ENCODE data around the gene MTG2.

Gene MTG2

DNA sequence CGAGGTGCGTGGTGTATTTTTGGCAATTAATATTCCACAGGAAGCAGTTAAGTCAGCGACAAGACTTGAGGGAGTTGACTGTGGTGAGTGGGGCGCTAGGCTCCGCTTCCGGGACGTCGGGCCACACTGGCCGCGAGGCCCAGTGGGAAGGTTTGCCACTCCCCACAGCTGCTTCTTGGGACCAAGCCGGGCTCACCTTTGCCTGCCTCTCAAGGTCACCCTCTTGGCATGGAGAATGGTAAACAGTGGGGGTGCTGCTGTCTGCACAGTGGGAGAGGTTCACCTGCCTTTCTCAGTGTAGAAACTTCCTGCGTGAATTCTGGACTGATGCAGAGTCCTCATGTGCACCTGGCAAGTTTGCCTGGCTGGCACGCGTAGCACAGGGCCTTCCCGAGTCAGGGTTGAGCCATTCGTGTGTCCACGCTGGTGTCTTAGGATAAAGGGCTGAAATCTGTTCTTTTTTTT is 61.8 kb downstream of the MTG2 start:
- DNase-seq (ENCODE audit: low spot score): no peak
- in situ Hi-C loops (cut with MboI; ENCODE audit: low pct_unique_long_range_greater_than_20kb, low sequenced_read_pairs, unreplicated experiment): no loop called here
- TF ChIP-seq, protein P1, sequence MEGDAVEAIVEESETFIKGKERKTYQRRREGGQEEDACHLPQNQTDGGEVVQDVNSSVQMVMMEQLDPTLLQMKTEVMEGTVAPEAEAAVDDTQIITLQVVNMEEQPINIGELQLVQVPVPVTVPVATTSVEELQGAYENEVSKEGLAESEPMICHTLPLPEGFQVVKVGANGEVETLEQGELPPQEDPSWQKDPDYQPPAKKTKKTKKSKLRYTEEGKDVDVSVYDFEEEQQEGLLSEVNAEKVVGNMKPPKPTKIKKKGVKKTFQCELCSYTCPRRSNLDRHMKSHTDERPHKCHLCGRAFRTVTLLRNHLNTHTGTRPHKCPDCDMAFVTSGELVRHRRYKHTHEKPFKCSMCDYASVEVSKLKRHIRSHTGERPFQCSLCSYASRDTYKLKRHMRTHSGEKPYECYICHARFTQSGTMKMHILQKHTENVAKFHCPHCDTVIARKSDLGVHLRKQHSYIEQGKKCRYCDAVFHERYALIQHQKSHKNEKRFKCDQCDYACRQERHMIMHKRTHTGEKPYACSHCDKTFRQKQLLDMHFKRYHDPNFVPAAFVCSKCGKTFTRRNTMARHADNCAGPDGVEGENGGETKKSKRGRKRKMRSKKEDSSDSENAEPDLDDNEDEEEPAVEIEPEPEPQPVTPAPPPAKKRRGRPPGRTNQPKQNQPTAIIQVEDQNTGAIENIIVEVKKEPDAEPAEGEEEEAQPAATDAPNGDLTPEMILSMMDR (IDR thresholded peaks at IDR 0.05; ENCODE audit: extremely low read depth, insufficient read depth, missing control alignments): no peak

DNA sequence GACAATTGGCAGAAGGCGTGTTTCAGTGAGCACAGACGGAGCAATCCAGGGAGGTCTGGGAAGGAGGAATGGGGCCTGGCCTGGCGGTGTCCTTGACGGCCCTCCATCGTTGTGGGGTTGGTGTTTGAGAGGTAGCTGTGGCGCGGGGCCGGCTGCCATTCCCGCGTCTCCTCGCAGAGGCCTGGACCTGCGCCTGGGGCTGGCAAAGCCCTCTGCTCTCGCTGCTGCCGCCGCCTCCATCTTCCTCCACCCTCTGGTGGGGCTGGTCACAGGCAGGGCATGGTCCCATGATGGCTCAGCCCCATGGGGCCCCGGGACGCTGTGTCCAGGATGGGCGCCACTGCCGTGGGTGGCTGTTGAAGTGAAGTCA is 63.1 kb downstream of the MTG2 start:
- TF ChIP-seq, protein P1 (IDR thresholded peaks at IDR 0.05; ENCODE audit: extremely low read depth, insufficient read depth, missing control alignments): no peak
- in situ Hi-C loops (cut with MboI; ENCODE audit: low pct_unique_long_range_greater_than_20kb, low sequenced_read_pairs, unreplicated experiment): no loop called here
- no peak for DNase-seq (ENCODE audit: low spot score)

DNA sequence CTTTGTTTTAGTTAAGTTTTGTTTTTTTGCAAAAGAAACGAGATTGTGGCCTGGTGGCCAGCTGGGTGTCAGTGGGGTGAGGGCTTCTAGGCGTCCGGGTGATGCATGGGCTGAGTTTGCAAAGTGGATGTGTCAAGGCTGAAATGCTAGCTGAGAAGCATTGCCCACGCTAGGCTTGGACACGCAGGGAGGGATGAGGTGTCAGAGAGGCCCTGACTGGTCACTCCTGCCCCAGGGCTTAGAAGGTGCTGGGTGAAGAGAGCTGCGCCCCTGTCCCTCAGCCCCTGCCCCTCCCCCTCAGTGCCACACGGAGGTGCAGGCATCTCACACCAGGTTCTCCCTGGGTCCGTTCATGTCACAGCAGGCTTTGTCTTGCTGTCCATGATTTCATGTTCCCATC is 63.6 kb downstream of the MTG2 start:
- no peak for DNase-seq (ENCODE audit: low spot score)
- in situ Hi-C loops (cut with MboI; ENCODE audit: low pct_unique_long_range_greater_than_20kb, low sequenced_read_pairs, unreplicated experiment): no loop called here
- TF ChIP-seq, protein P1 (IDR thresholded peaks at IDR 0.05; ENCODE audit: extremely low read depth, insufficient read depth, missing control alignments): no peak

DNA sequence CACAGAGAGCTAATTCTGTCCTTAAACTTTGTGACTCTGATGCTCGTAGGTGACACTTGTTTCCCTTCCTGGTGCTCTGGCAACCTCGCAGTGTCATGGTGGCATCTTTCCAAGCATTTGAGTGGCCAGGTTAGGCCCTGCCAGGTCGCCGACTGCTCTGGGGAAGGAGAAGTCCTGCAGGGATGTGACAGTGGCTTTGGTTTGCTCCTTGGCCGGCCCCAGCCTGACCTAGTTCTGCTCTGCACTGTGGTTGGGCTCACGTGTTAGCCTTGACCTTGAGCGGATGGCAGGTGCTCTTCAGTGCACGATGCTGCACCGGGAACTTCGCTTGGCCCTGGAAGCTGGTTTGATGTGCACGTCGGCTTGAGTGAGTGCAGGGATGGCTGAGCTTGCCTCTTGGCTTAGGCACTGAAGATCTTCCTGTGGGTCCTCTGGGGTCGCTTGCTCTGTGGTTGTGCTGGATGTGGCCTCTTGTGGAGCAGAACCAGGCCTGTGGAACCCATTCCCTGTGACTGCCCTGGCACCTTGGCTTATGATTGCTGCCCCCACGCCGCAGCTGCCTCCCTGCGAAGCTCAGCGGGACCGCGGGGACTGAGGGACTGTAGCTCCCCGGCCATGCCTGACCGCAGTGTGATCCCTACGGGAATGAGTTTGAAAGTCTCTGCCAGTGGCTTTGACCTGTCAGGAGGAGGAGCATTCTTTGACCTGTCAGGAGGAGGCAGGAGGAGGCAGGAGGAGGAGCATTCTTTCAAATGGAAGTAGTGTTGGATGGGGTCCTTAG is 64.2 kb downstream of the MTG2 start:
- DNase-seq (ENCODE audit: low spot score): no peak
- TF ChIP-seq, protein P1 (IDR thresholded peaks at IDR 0.05; ENCODE audit: extremely low read depth, insufficient read depth, missing control alignments): no peak
- in situ Hi-C loops (cut with MboI; ENCODE audit: low pct_unique_long_range_greater_than_20kb, low sequenced_read_pairs, unreplicated experiment): no loop called here

DNA sequence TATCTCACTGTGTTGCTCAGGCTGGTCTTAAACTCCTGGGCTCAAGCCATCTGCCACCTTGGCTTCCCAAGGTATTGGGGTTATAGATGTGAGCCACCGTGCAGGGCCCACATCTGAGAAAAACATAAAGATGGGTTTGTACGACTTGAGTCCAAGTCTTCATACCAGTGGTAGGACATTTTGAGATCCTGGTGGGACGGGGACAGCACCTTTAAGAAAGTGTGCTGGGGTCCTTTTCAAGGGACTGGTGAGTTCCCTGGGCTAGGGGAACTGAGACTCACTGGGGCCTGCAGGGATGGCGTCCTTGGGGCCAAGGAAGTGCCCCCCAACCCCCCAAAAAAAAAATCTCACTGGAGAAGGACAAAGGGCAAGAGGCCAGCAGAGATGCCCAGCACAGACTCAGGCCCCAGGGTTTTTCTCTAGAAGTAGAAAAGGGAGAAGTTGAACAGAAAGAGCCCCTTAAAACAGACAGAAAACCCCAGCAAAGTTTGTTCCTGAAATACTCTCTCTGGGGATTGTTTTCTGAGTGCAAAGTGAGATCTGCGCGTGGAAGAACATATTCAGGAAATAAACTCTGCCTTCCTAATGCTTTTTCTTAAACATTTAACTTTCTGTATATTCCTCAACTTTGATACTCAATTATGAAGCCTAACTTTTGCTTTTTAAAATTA is 66.2 kb downstream of the MTG2 start:
- in situ Hi-C loops (cut with MboI; ENCODE audit: low pct_unique_long_range_greater_than_20kb, low sequenced_read_pairs, unreplicated experiment): no loop called here
- TF ChIP-seq, protein P1 (IDR thresholded peaks at IDR 0.05; ENCODE audit: extremely low read depth, insufficient read depth, missing control alignments): no peak
- no peak for DNase-seq (ENCODE audit: low spot score)

DNA sequence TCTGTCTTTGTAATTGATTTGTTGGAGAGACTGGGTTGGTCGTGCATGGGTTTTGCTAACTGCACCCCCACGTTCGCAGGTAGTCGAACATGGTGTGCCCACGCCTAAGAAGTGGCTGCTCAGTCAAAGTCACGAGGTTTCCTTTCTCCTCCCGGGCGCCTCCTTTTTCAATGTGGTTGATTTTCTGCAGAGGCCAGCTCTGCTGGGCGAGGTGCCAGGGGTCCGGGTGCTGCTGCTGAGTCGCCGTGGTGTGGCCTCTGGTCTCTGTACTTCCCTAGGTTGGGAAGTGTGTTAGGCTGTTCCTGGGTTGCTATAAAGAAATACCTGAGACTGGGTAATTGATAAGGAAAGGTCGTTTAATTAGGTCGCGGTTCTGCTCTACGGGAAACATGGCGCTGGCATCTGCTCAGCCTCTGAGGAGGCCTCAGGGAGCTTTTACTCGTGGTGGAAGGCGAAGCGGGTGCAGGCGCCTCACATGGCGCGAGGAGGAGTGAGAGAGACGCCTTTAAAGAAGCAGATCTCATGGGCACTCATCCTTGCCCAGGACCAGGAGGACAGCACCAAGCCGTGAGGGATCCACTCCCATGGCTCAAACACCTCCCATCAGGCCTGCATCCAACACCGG is 69.6 kb downstream of the MTG2 start:
- TF ChIP-seq, protein P1 (IDR thresholded peaks at IDR 0.05; ENCODE audit: extremely low read depth, insufficient read depth, missing control alignments): no peak
- in situ Hi-C loops (cut with MboI; ENCODE audit: low pct_unique_long_range_greater_than_20kb, low sequenced_read_pairs, unreplicated experiment): no loop called here
- DNase-seq (ENCODE audit: low spot score): no peak

All from GM13977 (cell line).